ENCODE results near the gene ACSS1. TPM values are rescaled to one million over a fixed set of nuclear protein-coding genes. Genes with fewer than 3 reads are reported as not detected.
A peak's percentile ranks its signal among the peaks of the same experiment; 100 is the strongest.

Gene ACSS1
- total RNA-seq, 1 experiment from 2014 or later: 0.61 TPM

GRCh38 chr20:24986436-24987015 is 71.4 kb downstream of the ACSS1 start:
- H4K5ac ChIP-seq (ENCODE audit: insufficient read length, low read depth, low read length): no peak overlapping the region
- no peak overlapping the region for H3K23ac ChIP-seq (ENCODE audit: insufficient read length, low read depth, low read length)
- H2BK12ac ChIP-seq (ENCODE audit: insufficient read length, low read depth, low read length): peak overlapping the region; percentile 22
- DNase-seq: peak; percentile 14
- H2AFZ ChIP-seq (ENCODE audit: low read length): no peak overlapping the region
- Mint-ChIP-seq H3K4me1 (peaks cover 9% of the 10 kb centered on the region in 2 experiments), H3K27me3 (ENCODE audit: low read depth) (no peaks in the 10 kb centered on the region; the same call in 1 of the 2 replicates), H3K36me3 (ENCODE audit: insufficient read depth in 1 of 3, low read depth in 3 of 3) (peaks cover 16 to 27% (median 21%) of the 10 kb centered on the region in 3 experiments), H3K4me3 (no peak overlapping the region), H3K27ac (peak overlapping the region in 1 of 3 experiments; percentile 65; a peak in 2 of 7 replicates), H3K9me3 (peaks cover 0 to under 1% of the 10 kb centered on the region in 2 experiments; a peak in 3 of 5 replicates)
- H3K79me2 ChIP-seq (ENCODE audit: insufficient read depth, low read length): peaks cover 11% of the 10 kb centered on the region; the same call in 1 of the 2 replicates
- H2BK15ac ChIP-seq (ENCODE audit: low read depth, low read length): no peak overlapping the region
- no peaks in the 10 kb centered on the region for H3K9me3 ChIP-seq (ENCODE audit: control insufficient read depth, low read depth, low read length)
- H3K4me2 ChIP-seq (ENCODE audit: insufficient read depth, insufficient read length, low read length): no peak overlapping the region
- no peak overlapping the region for H3K9ac ChIP-seq (ENCODE audit: extremely low read depth, insufficient read length, low read length)
- H4K91ac ChIP-seq (ENCODE audit: insufficient read length, low read depth, low read length): no peak overlapping the region
- H3K4ac ChIP-seq (ENCODE audit: low read depth, low read length): no peak overlapping the region
- no peak overlapping the region for H3T11ph ChIP-seq (ENCODE audit: low read length)
- no peak overlapping the region for H3K56ac ChIP-seq (ENCODE audit: insufficient read length, low read depth, low read length)
- no peak overlapping the region for H2BK120ac ChIP-seq (ENCODE audit: low read depth, low read length, poor library complexity, severe bottlenecking)
- no peak overlapping the region for H4K8ac ChIP-seq (replicated peaks; ENCODE audit: insufficient read length, low read depth, low read length)
- H3K18ac ChIP-seq (ENCODE audit: insufficient read length, low read depth, low read length): no peak overlapping the region
- peaks cover 3% of the 10 kb centered on the region for H3K79me1 ChIP-seq (ENCODE audit: insufficient read depth, low read depth, low read length, poor library complexity, severe bottlenecking)
- WGBS (ENCODE audit: extremely low coverage, insufficient read length, low lambda C conversion rate): no CpG with 5 or more reads among the region's 7 CpGs
- H4K20me1 ChIP-seq (ENCODE audit: control insufficient read depth, insufficient read depth, insufficient read length): no peaks in the 10 kb centered on the region
- peaks cover 4% of the 10 kb centered on the region; the same call in 1 of the 2 replicates for H3K4me1 ChIP-seq (ENCODE audit: insufficient read depth, low read length)
- TF ChIP-seq CTCF (conservative IDR thresholded peaks at IDR 0.05): no peak
- H2BK5ac ChIP-seq (ENCODE audit: insufficient read length, low read length): no peak overlapping the region
- H3K27ac ChIP-seq (ENCODE audit: insufficient read length, low read depth, low read length): no peak overlapping the region
- H3K27me3 ChIP-seq (ENCODE audit: insufficient read depth, low read length): no peaks in the 10 kb centered on the region
- no peak overlapping the region for H2AK5ac ChIP-seq (ENCODE audit: insufficient read length, low read length)
- no peaks in the 10 kb centered on the region for H3K23me2 ChIP-seq (ENCODE audit: insufficient read length, low read depth, low read length, poor library complexity, severe bottlenecking)
- no peak overlapping the region for H3K14ac ChIP-seq (ENCODE audit: insufficient read depth, low read length)
- H2BK20ac ChIP-seq (ENCODE audit: low read depth, low read length, poor library complexity, severe bottlenecking): no peak overlapping the region

Measured in H9 (cell line).